ENCODE measurements around the gene DET1.
"Not testable (repeated sequence)": the region's sequence is repeated elsewhere in the genome, so short reads cannot be mapped to it uniquely, and the experiment has no call there.

Gene DET1

GRCh38 chr15:88469321-88469720, 77.2 kb downstream of the DET1 start:
- H2BK5ac ChIP-seq (ENCODE audit: low read depth, low read length, poor library complexity) = no peak overlapping the region
- WGBS (ENCODE audit: extremely low coverage, insufficient coverage, insufficient read length) = no CpG with 5 or more reads among the region's 2 CpGs

GRCh38 chr15:88468721-88469120, 77.8 kb downstream of the DET1 start:
- H3K79me2 ChIP-seq (ENCODE audit: control insufficient read depth, insufficient read depth, low read length, poor library complexity); H3K23ac ChIP-seq (ENCODE audit: low read length); DNase-seq; H3K4me2 ChIP-seq (ENCODE audit: low read length); H3K27ac ChIP-seq (ENCODE audit: low read depth, low read length); H3K18ac ChIP-seq (ENCODE audit: low read length); H2BK5ac ChIP-seq (ENCODE audit: low read depth, low read length, poor library complexity); H4K91ac ChIP-seq (ENCODE audit: low read depth, low read length); H3K9me3 ChIP-seq (ENCODE audit: insufficient read depth, low read depth, low read length); H3K4me3 ChIP-seq (ENCODE audit: low read depth, low read length); H3K4ac ChIP-seq (ENCODE audit: low read depth, low read length); H3K14ac ChIP-seq (ENCODE audit: low read length); H2AK5ac ChIP-seq (ENCODE audit: low read length); H3K9ac ChIP-seq (ENCODE audit: low read length); H2BK12ac ChIP-seq (ENCODE audit: low read length); H4K8ac ChIP-seq (ENCODE audit: low read depth, low read length); H4K12ac ChIP-seq (ENCODE audit: low read depth, low read length); H3K27me3 ChIP-seq (ENCODE audit: insufficient read depth, low read length); H2BK120ac ChIP-seq (ENCODE audit: insufficient read depth, low read length, poor library complexity); H2AFZ ChIP-seq (ENCODE audit: insufficient read depth, low read length, poor library complexity): not testable (repeated sequence)
- Histone ChIP-seq H3K36me3 (ENCODE audit: control insufficient read depth in 1 of 2, insufficient read depth in 2 of 2, low read length in 2 of 2) (peaks cover 5 to 20% of the 10 kb centered on the region in 2 experiments), H3K4me1 (ENCODE audit: control insufficient read depth in 1 of 2, insufficient read depth in 2 of 2, low read length in 2 of 2) (peaks cover 8 to 12% of the 10 kb centered on the region in 2 experiments), H3K79me1 (ENCODE audit: low read length) (peaks cover 14% of the 10 kb centered on the region)
- no CpG with 5 or more reads among the region's 10 CpGs for WGBS (ENCODE audit: extremely low coverage, insufficient coverage, insufficient read length)

More at GRCh38 chr15:88469321-88469720, 77.2 kb downstream of the DET1 start:
- Histone ChIP-seq H2BK120ac (ENCODE audit: insufficient read depth, low read length, poor library complexity) (no peak overlapping the region), H3K18ac (ENCODE audit: low read length) (no peak overlapping the region), H3K36me3 (ENCODE audit: control insufficient read depth in 1 of 2, insufficient read depth in 2 of 2, low read length in 2 of 2) (peaks cover 5 to 17% of the 10 kb centered on the region in 2 experiments), H3K14ac (ENCODE audit: low read length) (no peak overlapping the region), H3K9me3 (ENCODE audit: insufficient read depth, low read depth, low read length) (no peaks in the 10 kb centered on the region), H3K27ac (ENCODE audit: low read depth, low read length) (no peak overlapping the region), H3K23ac (ENCODE audit: low read length) (no peak overlapping the region), H2AK5ac (ENCODE audit: low read length) (no peak overlapping the region), H3K4me1 (ENCODE audit: control insufficient read depth in 1 of 2, insufficient read depth in 2 of 2, low read length in 2 of 2) (peaks cover 7 to 8% of the 10 kb centered on the region in 2 experiments), H3K79me2 (ENCODE audit: control insufficient read depth, insufficient read depth, low read length, poor library complexity) (peaks cover 6% of the 10 kb centered on the region), H3K4ac (ENCODE audit: low read depth, low read length) (no peak overlapping the region), H3K27me3 (ENCODE audit: insufficient read depth, low read length) (no peaks in the 10 kb centered on the region), H3K9ac (ENCODE audit: low read length) (no peak overlapping the region), H3K4me2 (ENCODE audit: low read length) (no peak overlapping the region), H3K4me3 (ENCODE audit: low read depth, low read length) (no peak overlapping the region), H2AFZ (ENCODE audit: insufficient read depth, low read length, poor library complexity) (no peak overlapping the region), H3K79me1 (ENCODE audit: low read length) (peaks cover 14% of the 10 kb centered on the region), H2BK12ac (ENCODE audit: low read length) (no peak overlapping the region), H4K8ac (ENCODE audit: low read depth, low read length) (no peak overlapping the region), H4K91ac (ENCODE audit: low read depth, low read length) (no peak overlapping the region), H4K12ac (ENCODE audit: low read depth, low read length) (no peak overlapping the region)
- DNase-seq = no peak

GRCh38 chr15:88467935-88468528, 78.4 kb downstream of the DET1 start:
- peak overlapping the region; percentile 75 for H3K9ac ChIP-seq (ENCODE audit: low read length)
- peak overlapping the region; percentile 79 for H3K4me3 ChIP-seq (ENCODE audit: low read depth, low read length)
- no CpG with 5 or more reads among the region's 17 CpGs for WGBS (ENCODE audit: extremely low coverage, insufficient coverage, insufficient read length)
- peaks cover 5 to 16% of the 10 kb centered on the region in 2 experiments for H3K36me3 ChIP-seq (ENCODE audit: control insufficient read depth in 1 of 2, insufficient read depth in 2 of 2, low read length in 2 of 2)
- H2AFZ ChIP-seq (ENCODE audit: insufficient read depth, low read length, poor library complexity) = peak overlapping the region; percentile 77
- peak overlapping the region; percentile 85 for H3K4me2 ChIP-seq (ENCODE audit: low read length)
- H4K8ac ChIP-seq (ENCODE audit: low read depth, low read length) = peak overlapping the region; percentile 87
- peak overlapping the region; percentile 50 for H2BK120ac ChIP-seq (ENCODE audit: insufficient read depth, low read length, poor library complexity)
- peaks cover 8 to 12% of the 10 kb centered on the region in 2 experiments for H3K4me1 ChIP-seq (ENCODE audit: control insufficient read depth in 1 of 2, insufficient read depth in 2 of 2, low read length in 2 of 2)
- H3K27me3 ChIP-seq (ENCODE audit: insufficient read depth, low read length) = no peaks in the 10 kb centered on the region
- no peak overlapping the region for H3K27ac ChIP-seq (ENCODE audit: low read depth, low read length)
- H3K18ac ChIP-seq (ENCODE audit: low read length) = peak overlapping the region; percentile 64
- H3K79me2 ChIP-seq (ENCODE audit: control insufficient read depth, insufficient read depth, low read length, poor library complexity) = peaks cover 6% of the 10 kb centered on the region
- H2BK12ac ChIP-seq (ENCODE audit: low read length) = peak overlapping the region; percentile 19
- no peak for DNase-seq
- peak overlapping the region; percentile 28 for H2AK5ac ChIP-seq (ENCODE audit: low read length)
- no peaks in the 10 kb centered on the region for H3K9me3 ChIP-seq (ENCODE audit: insufficient read depth, low read depth, low read length)
- H3K14ac ChIP-seq (ENCODE audit: low read length) = peak overlapping the region; percentile 83
- peak overlapping the region; percentile 37 for H2BK5ac ChIP-seq (ENCODE audit: low read depth, low read length, poor library complexity)
- peak overlapping the region; percentile 56 for H4K12ac ChIP-seq (ENCODE audit: low read depth, low read length)
- H4K91ac ChIP-seq (ENCODE audit: low read depth, low read length) = peak overlapping the region; percentile 99
- H3K79me1 ChIP-seq (ENCODE audit: low read length) = peaks cover 15% of the 10 kb centered on the region
- H3K4ac ChIP-seq (ENCODE audit: low read depth, low read length) = peak overlapping the region; percentile 77
- no peak overlapping the region for H3K23ac ChIP-seq (ENCODE audit: low read length)

- peaks cover 8 to 15% of the 10 kb centered on the region in 2 experiments for H3K4me1 ChIP-seq (ENCODE audit: control insufficient read depth in 1 of 2, insufficient read depth in 2 of 2, low read length in 2 of 2)
- peak within 1 kb of the TSS; percentile 95 for H2BK120ac ChIP-seq (ENCODE audit: insufficient read depth, low read length, poor library complexity)
- H3K4me3 ChIP-seq (ENCODE audit: low read depth, low read length) = peak within 1 kb of the TSS; percentile 96
- H2AFZ ChIP-seq (ENCODE audit: insufficient read depth, low read length, poor library complexity) = peak within 1 kb of the TSS; percentile 99
- H3K27me3 ChIP-seq (ENCODE audit: insufficient read depth, low read length) = no peaks in the 10 kb centered on the region
- H3K9me3 ChIP-seq (ENCODE audit: insufficient read depth, low read depth, low read length) = no peaks in the 10 kb centered on the region
- peaks cover 6% of the 10 kb centered on the region for H3K79me2 ChIP-seq (ENCODE audit: control insufficient read depth, insufficient read depth, low read length, poor library complexity)
- peak within 1 kb of the TSS; percentile 100 for H3K18ac ChIP-seq (ENCODE audit: low read length)
- H3K14ac ChIP-seq (ENCODE audit: low read length) = peak within 1 kb of the TSS; percentile 99
- H3K79me1 ChIP-seq (ENCODE audit: low read length) = peaks cover 17% of the 10 kb centered on the region
- H4K91ac ChIP-seq (ENCODE audit: low read depth, low read length) = peak within 1 kb of the TSS; percentile 99
- H4K12ac ChIP-seq (ENCODE audit: low read depth, low read length) = peak within 1 kb of the TSS; percentile 97
- H3K4ac ChIP-seq (ENCODE audit: low read depth, low read length) = peak within 1 kb of the TSS; percentile 99
- H3K27ac ChIP-seq (ENCODE audit: low read depth, low read length) = peak within 1 kb of the TSS; percentile 69
- H4K8ac ChIP-seq (ENCODE audit: low read depth, low read length) = peak within 1 kb of the TSS; percentile 100
- peak; percentile 81 to 94 for DNase-seq
- no peak within 1 kb of the TSS for H3K23ac ChIP-seq (ENCODE audit: low read length)
- peak within 1 kb of the TSS; percentile 88 for H2AK5ac ChIP-seq (ENCODE audit: low read length)
- H3K9ac ChIP-seq (ENCODE audit: low read length) = peak within 1 kb of the TSS; percentile 79
- H2BK12ac ChIP-seq (ENCODE audit: low read length) = peak within 1 kb of the TSS; percentile 34
- peaks cover 4 to 14% of the 10 kb centered on the region in 2 experiments for H3K36me3 ChIP-seq (ENCODE audit: control insufficient read depth in 1 of 2, insufficient read depth in 2 of 2, low read length in 2 of 2)
- H3K4me2 ChIP-seq (ENCODE audit: low read length) = peak within 1 kb of the TSS; percentile 85
- no CpG with 5 or more reads among the region's 55 CpGs for WGBS (ENCODE audit: extremely low coverage, insufficient coverage, insufficient read length)
- H2BK5ac ChIP-seq (ENCODE audit: low read depth, low read length, poor library complexity) = peak within 1 kb of the TSS; percentile 95
These were observed 79.2 kb downstream of the DET1 start, which contains the start of the genes MRPL46 and MRPS11 for GRCh38 chr15:88467073-88467934. Gene MRPL46 (minus strand): TSS chr15:88467388. CDS start chr15:88467377, 11 bp downstream. Gene MRPS11 (plus strand): TSS chr15:88467708. CDS start chr15:88467718, 10 bp downstream.
